ENCODE data around the gene SMAD7. TPM values are rescaled to one million over a fixed set of nuclear protein-coding genes. Genes with fewer than 3 reads are reported as not detected.

Gene SMAD7
- total and polyA plus RNA-seq, 2 experiments from 2014 or later: 11.8 to 29.8 TPM

GRCh38 chr18:48957616-48958015, 6.9 kb upstream of the SMAD7 start:
- Histone ChIP-seq H3K36me3 (ENCODE audit: insufficient read depth) (no peaks in the 10 kb centered on the region), H3K4me3 (no peak overlapping the region), H3K79me2 (replicated peaks; ENCODE audit: insufficient read depth) (0 out of 2 replicates have a peak, but pooled peaks cover 8% of the 10 kb centered on the region), H3K4me1 (ENCODE audit: insufficient read depth) (peaks cover 70% of the 10 kb centered on the region), H4K20me1 (replicated peaks; ENCODE audit: insufficient read depth) (no peaks in the 10 kb centered on the region), H3K9me2 (ENCODE audit: insufficient read depth) (no peaks in the 10 kb centered on the region), H3K27ac (ENCODE audit: low read depth) (no peak overlapping the region), H3F3A (replicated peaks; ENCODE audit: low read depth) (peaks cover 25% of the 10 kb centered on the region), H3K4me2 (no peak overlapping the region), H3K27me3 (ENCODE audit: insufficient read depth) (peaks cover 4% of the 10 kb centered on the region; the same call in 1 of the 2 replicates), H2AFZ (no peak overlapping the region)
- no peak overlapping the region for H3K4me3 Mint-ChIP-seq
- H3K4me1 Mint-ChIP-seq: peaks cover 73% of the 10 kb centered on the region
- ATAC-seq (no peak), DNase-seq (ENCODE audit: low spot score) (no peak)
- no peaks in the 10 kb centered on the region for H3K9me3 Mint-ChIP-seq
- no peaks in the 10 kb centered on the region for H3K36me3 Mint-ChIP-seq (ENCODE audit: low read depth)
- no peak for TF ChIP-seq STAT1 (IDR thresholded peaks at IDR 0.05; ENCODE audit: unreplicated experiment)
- no peak for TF ChIP-seq NANOG (IDR thresholded peaks at IDR 0.05; ENCODE audit: borderline replicate concordance)
- TF ChIP-seq CTCF (conservative IDR thresholded peaks at IDR 0.05; ENCODE audit: low read depth in 2 of 2): no peak
- TF ChIP-seq EZH2 (IDR thresholded peaks at IDR 0.05; ENCODE audit: low read depth, unreplicated experiment): no peak
- TF ChIP-seq CREB1 (CRISPR knock-in tag; IDR thresholded peaks at IDR 0.05; ENCODE audit: low read depth): no peak
- TF ChIP-seq POLR2AphosphoS5 (IDR thresholded peaks at IDR 0.05; ENCODE audit: low read depth): no peak
- peaks cover 28% of the 10 kb centered on the region for H3K27me3 Mint-ChIP-seq (ENCODE audit: insufficient read depth, low read depth, poor library complexity)
- H3K27ac Mint-ChIP-seq: no peak overlapping the region

- no peaks in the 10 kb centered on the region for H3K36me3 Mint-ChIP-seq (ENCODE audit: low read depth)
- peaks cover 29% of the 10 kb centered on the region for H3F3A ChIP-seq (replicated peaks; ENCODE audit: low read depth)
- no peaks in the 10 kb centered on the region for H3K36me3 ChIP-seq (ENCODE audit: insufficient read depth)
- DNase-seq (ENCODE audit: low spot score) (no peak), ATAC-seq (no peak)
- no peak overlapping the region for H3K27ac ChIP-seq (ENCODE audit: low read depth)
- peaks cover 68% of the 10 kb centered on the region for H3K4me1 Mint-ChIP-seq
- H3K4me1 ChIP-seq (ENCODE audit: insufficient read depth): peaks cover 65% of the 10 kb centered on the region
- H4K20me1 ChIP-seq (replicated peaks; ENCODE audit: insufficient read depth): no peaks in the 10 kb centered on the region
- no peak overlapping the region for H3K4me3 ChIP-seq
- no peaks in the 10 kb centered on the region for H3K9me2 ChIP-seq (ENCODE audit: insufficient read depth)
- H3K27me3 Mint-ChIP-seq (ENCODE audit: insufficient read depth, low read depth, poor library complexity): peaks cover 27% of the 10 kb centered on the region
- H2AFZ ChIP-seq: no peak overlapping the region
- H3K79me2 ChIP-seq (replicated peaks; ENCODE audit: insufficient read depth): 0 out of 2 replicates have a peak, but pooled peaks cover 8% of the 10 kb centered on the region
- H3K4me3 Mint-ChIP-seq: no peak overlapping the region
- H3K4me2 ChIP-seq: no peak overlapping the region
- H3K27ac Mint-ChIP-seq: no peak overlapping the region
- no peaks in the 10 kb centered on the region for H3K9me3 Mint-ChIP-seq
- H3K27me3 ChIP-seq (ENCODE audit: insufficient read depth): peaks cover 4% of the 10 kb centered on the region; the same call in 1 of the 2 replicates
- TF ChIP-seq ZNF462 (CRISPR knock-in tag; IDR thresholded peaks at IDR 0.05) (no peak), JUNB (IDR thresholded peaks at IDR 0.05; ENCODE audit: unreplicated experiment) (no peak), EZH2phosphoT487 (IDR thresholded peaks at IDR 0.05; ENCODE audit: unreplicated experiment) (no peak), ZNF331 (CRISPR knock-in tag; IDR thresholded peaks at IDR 0.05; ENCODE audit: low read depth) (no peak), REST (IDR thresholded peaks at IDR 0.05; ENCODE audit: unreplicated experiment) (no peak), ZNF114 (CRISPR knock-in tag; IDR thresholded peaks at IDR 0.05) (no peak), POLR2AphosphoS5 (IDR thresholded peaks at IDR 0.05; ENCODE audit: low read depth) (no peak)
Observed at GRCh38 chr18:48957136-48957535, 6.4 kb upstream of the SMAD7 start.
